ENCODE measurements around the gene PTPN11.
"Not testable (repeated sequence)": the region's sequence is repeated elsewhere in the genome, so short reads cannot be mapped to it uniquely, and the experiment has no call there.

Gene PTPN11

DNA sequence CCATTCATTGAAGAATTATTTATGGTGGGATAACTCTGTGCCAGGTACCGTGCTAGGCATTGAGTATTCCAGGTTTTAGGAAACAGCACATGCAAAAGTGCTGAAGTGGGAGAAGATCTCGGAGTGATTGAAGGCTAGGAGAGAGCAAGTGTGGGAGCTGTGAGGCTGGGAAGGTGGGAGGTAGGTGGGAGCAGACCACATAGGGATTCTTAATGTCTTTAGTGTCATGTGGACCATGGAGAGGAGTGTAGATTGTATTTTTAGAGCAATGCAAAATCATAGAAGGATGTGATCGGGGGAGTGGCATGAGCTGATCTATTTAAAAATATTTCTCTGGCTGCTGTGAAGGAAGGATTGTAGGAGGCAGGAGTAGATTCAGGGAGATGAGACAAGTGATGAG lies 5.4 kb downstream of the PTPN11 start:
- Histone ChIP-seq H3K9me3 (ENCODE audit: control insufficient read depth in 1 of 2, low read length in 2 of 2) (no peaks in the 10 kb centered on the region), H3K36me3 (ENCODE audit: control insufficient read depth in 1 of 2, insufficient read depth in 2 of 2, low read length in 2 of 2) (no peaks in the 10 kb centered on the region), H3K27ac (ENCODE audit: low read depth, low read length) (no peak overlapping the region), H3K9ac (ENCODE audit: low read depth in 1 of 2, low read length in 2 of 2) (no peak overlapping the region), H3K27me3 (ENCODE audit: control insufficient read depth in 1 of 2, insufficient read depth in 2 of 2, low read length in 2 of 2) (no peaks in the 10 kb centered on the region), H3K4me3 (ENCODE audit: low read depth in 1 of 2, low read length in 2 of 2) (no peak overlapping the region), H3K4me1 (ENCODE audit: control insufficient read depth in 1 of 2, insufficient read depth in 2 of 2, low read length in 2 of 2) (peaks cover 9 to 11% of the 10 kb centered on the region in 2 donors)

DNA sequence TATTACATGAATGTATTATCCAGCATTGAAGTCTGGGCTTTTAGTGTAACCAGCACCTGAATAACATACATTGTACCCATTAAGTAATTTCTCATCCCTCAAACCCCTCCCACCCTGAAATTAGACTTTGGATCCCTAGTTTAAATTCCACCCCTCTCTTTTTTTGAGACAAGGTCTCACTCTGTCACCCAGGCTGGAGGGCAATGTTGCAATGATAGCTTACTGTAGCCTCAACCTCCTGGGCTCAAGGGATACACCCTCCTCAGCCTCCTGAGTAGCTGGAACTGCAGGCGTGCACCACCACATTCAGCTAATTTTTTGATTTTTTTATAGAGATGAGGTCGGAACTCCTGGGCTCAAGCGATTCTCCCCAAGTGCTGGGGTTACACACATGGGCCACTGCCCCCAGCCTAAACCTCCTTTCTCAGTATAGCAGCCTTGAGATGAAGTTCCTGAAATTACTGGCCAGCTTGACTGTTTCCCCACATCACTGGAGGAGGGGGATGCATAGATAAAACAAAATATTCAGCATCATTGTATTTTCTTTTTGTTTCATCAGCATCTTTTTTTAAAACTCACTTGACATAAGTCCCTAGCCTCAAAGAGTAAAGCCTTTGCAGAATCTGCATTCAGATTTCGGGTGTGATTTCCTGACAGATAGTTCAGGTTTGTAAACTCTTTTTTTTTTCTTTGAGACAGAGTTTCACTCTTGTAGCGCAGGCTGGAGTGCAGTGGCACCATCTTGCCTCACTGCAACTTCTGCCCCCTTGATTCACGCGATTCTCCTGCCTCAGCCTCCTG lies 7.0 kb downstream of the PTPN11 start:
- no peak overlapping the region for H3K27ac ChIP-seq (ENCODE audit: low read depth, low read length)
- no peaks in the 10 kb centered on the region for H3K36me3 ChIP-seq (ENCODE audit: control insufficient read depth in 1 of 2, insufficient read depth in 2 of 2, low read length in 2 of 2)
- H3K27me3 ChIP-seq (ENCODE audit: control insufficient read depth in 1 of 2, insufficient read depth in 2 of 2, low read length in 2 of 2): no peaks in the 10 kb centered on the region
- H3K9me3 ChIP-seq (ENCODE audit: control insufficient read depth in 1 of 2, low read length in 2 of 2): no peaks in the 10 kb centered on the region
- H3K4me3 ChIP-seq (ENCODE audit: low read depth in 1 of 2, low read length in 2 of 2): no peak overlapping the region
- H3K4me1 ChIP-seq (ENCODE audit: control insufficient read depth in 1 of 2, insufficient read depth in 2 of 2, low read length in 2 of 2): no peaks in the 10 kb centered on the region
- H3K9ac ChIP-seq (ENCODE audit: low read depth in 1 of 2, low read length in 2 of 2): no peak overlapping the region

DNA sequence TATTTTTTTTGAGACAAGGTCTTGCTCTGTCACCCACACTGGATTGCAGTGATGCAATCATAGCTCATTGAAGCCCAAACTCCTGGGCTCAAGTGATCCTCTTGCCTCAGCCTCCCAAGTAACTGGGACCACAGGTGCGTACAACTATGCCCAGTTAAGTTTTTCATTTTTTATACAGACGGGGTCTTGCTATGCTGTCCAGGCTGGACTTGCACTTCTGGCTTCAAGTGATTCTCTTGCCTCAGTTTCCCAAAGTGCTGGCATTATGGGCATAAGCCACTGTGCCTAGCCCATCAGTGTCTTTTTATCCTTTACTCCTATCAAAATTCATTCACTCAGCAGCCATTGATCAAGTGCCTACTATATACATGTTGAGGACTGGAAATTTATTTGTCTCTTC lies 9.0 kb downstream of the PTPN11 start:
- Histone ChIP-seq H3K4me1 (ENCODE audit: control insufficient read depth in 1 of 2, insufficient read depth in 2 of 2, low read length in 2 of 2) (no peaks in the 10 kb centered on the region), H3K36me3 (ENCODE audit: control insufficient read depth in 1 of 2, insufficient read depth in 2 of 2, low read length in 2 of 2) (no peaks in the 10 kb centered on the region), H3K9me3 (ENCODE audit: control insufficient read depth in 1 of 2, low read length in 2 of 2) (no peaks in the 10 kb centered on the region), H3K27me3 (ENCODE audit: control insufficient read depth in 1 of 2, insufficient read depth in 2 of 2, low read length in 2 of 2) (no peaks in the 10 kb centered on the region), H3K4me3 (ENCODE audit: low read depth in 1 of 2, low read length in 2 of 2) (no peak overlapping the region), H3K27ac (ENCODE audit: low read depth, low read length) (no peak overlapping the region), H3K9ac (ENCODE audit: low read depth in 1 of 2, low read length in 2 of 2) (no peak overlapping the region)

DNA sequence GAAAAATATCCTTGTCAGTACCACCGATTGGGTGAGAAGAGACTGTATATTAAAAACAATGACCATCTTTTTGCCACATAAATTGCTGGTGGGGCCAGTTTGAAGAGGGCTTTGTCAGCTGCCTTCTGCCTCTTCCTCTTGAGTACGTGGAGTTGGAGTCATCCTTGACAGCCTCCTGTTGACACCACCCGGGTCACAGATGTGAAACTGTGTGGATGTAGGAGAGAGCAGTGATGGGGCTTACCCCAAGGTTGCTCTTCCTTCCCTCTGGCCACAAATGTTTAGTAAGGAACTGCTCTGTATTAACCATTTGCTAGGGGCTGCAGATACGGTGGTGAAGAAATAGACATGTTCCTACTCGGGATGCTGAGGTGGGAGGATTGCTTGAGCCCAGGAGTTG lies 12.2 kb downstream of the PTPN11 start:
- no peaks in the 10 kb centered on the region for H3K36me3 ChIP-seq (ENCODE audit: control insufficient read depth in 1 of 2, insufficient read depth in 2 of 2, low read length in 2 of 2)
- H3K27ac ChIP-seq (ENCODE audit: low read depth, low read length): no peak overlapping the region
- H3K9ac ChIP-seq (ENCODE audit: low read depth in 1 of 2, low read length in 2 of 2): no peak overlapping the region
- H3K27me3 ChIP-seq (ENCODE audit: control insufficient read depth in 1 of 2, insufficient read depth in 2 of 2, low read length in 2 of 2): no peaks in the 10 kb centered on the region
- no peaks in the 10 kb centered on the region for H3K4me1 ChIP-seq (ENCODE audit: control insufficient read depth in 1 of 2, insufficient read depth in 2 of 2, low read length in 2 of 2)
- no peaks in the 10 kb centered on the region for H3K9me3 ChIP-seq (ENCODE audit: control insufficient read depth in 1 of 2, low read length in 2 of 2)
- no peak overlapping the region for H3K4me3 ChIP-seq (ENCODE audit: low read depth in 1 of 2, low read length in 2 of 2)

DNA sequence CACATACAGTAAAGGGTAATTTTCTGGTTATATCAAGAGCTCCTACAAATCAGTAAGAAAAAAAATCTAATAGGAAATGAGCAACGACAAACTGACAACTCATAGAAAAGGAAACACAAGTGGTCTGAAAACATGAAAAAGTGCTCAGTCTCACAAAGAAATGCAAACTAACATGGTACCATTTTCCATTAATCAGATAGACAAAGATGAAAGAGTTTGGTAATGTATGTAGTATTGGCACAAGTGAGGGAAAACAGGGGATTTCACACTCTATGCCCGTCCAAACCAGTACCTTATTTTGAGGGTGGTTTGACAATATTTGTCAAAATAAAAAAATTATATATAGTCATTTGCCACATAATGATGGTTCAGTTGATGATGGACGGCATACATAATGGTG lies 13.2 kb downstream of the PTPN11 start:
- Histone ChIP-seq H3K36me3 (ENCODE audit: control insufficient read depth in 1 of 2, insufficient read depth in 2 of 2, low read length in 2 of 2) (no peaks in the 10 kb centered on the region), H3K9ac (ENCODE audit: low read depth in 1 of 2, low read length in 2 of 2) (no peak overlapping the region), H3K27ac (ENCODE audit: low read depth, low read length) (no peak overlapping the region), H3K4me3 (ENCODE audit: low read depth in 1 of 2, low read length in 2 of 2) (no peak overlapping the region), H3K4me1 (ENCODE audit: control insufficient read depth in 1 of 2, insufficient read depth in 2 of 2, low read length in 2 of 2) (no peaks in the 10 kb centered on the region), H3K27me3 (ENCODE audit: control insufficient read depth in 1 of 2, insufficient read depth in 2 of 2, low read length in 2 of 2) (no peaks in the 10 kb centered on the region), H3K9me3 (ENCODE audit: control insufficient read depth in 1 of 2, low read length in 2 of 2) (no peaks in the 10 kb centered on the region)

DNA sequence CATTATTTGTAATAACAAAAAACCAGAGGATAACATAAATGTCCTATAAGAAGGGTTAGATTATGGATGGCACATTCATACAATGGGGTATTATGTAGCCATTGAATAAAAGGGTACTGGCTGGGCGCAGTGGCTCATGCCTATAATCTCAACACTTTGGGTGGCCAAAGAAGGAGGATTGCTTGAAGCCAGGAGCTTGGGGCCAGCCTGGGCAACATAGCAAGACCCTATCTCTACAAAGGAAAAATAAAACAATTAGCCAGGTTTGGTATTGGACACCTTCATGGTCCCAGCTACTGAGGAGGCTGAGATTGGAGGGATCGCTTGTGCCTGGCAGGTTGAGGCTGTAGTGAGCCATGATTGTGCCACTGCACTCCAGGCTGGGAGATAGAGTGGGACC lies 14.8 kb downstream of the PTPN11 start:
- Histone ChIP-seq H3K27ac (ENCODE audit: low read depth, low read length) (no peak overlapping the region), H3K36me3 (ENCODE audit: control insufficient read depth in 1 of 2, insufficient read depth in 2 of 2, low read length in 2 of 2) (no peaks in the 10 kb centered on the region), H3K9ac (ENCODE audit: low read depth in 1 of 2, low read length in 2 of 2) (no peak overlapping the region), H3K4me1 (ENCODE audit: control insufficient read depth in 1 of 2, insufficient read depth in 2 of 2, low read length in 2 of 2) (no peaks in the 10 kb centered on the region), H3K4me3 (ENCODE audit: low read depth in 1 of 2, low read length in 2 of 2) (no peak overlapping the region), H3K27me3 (ENCODE audit: control insufficient read depth in 1 of 2, insufficient read depth in 2 of 2, low read length in 2 of 2) (no peaks in the 10 kb centered on the region), H3K9me3 (ENCODE audit: control insufficient read depth in 1 of 2, low read length in 2 of 2) (no peaks in the 10 kb centered on the region)

DNA sequence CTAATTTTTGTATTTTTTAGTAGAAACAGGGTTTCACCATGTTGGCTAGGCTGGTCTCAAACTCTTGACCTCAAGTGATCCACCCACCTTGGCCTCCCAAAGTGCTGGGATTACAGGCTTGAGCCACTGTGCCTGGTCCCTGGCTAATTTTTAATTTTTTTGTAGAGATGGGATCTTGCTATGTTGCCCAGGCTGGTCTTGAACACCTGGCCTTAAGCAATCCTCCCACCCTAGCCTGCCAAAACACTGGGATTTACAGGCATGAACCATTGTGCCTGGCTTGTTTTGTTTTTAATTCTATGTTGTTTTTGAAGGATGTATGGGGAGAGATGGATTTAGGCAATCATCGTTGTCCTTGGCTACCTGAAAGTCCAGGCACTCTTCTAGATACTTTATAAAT lies 19.9 kb downstream of the PTPN11 start:
- H3K4me1 ChIP-seq (ENCODE audit: control insufficient read depth in 1 of 2, insufficient read depth in 2 of 2, low read length in 2 of 2); H3K4me3 ChIP-seq (ENCODE audit: low read depth in 1 of 2, low read length in 2 of 2); H3K9me3 ChIP-seq (ENCODE audit: control insufficient read depth in 1 of 2, low read length in 2 of 2); H3K27ac ChIP-seq (ENCODE audit: low read depth, low read length); H3K27me3 ChIP-seq (ENCODE audit: control insufficient read depth in 1 of 2, insufficient read depth in 2 of 2, low read length in 2 of 2); H3K36me3 ChIP-seq (ENCODE audit: control insufficient read depth in 1 of 2, insufficient read depth in 2 of 2, low read length in 2 of 2); H3K9ac ChIP-seq (ENCODE audit: low read depth in 1 of 2, low read length in 2 of 2): not testable (repeated sequence)

DNA sequence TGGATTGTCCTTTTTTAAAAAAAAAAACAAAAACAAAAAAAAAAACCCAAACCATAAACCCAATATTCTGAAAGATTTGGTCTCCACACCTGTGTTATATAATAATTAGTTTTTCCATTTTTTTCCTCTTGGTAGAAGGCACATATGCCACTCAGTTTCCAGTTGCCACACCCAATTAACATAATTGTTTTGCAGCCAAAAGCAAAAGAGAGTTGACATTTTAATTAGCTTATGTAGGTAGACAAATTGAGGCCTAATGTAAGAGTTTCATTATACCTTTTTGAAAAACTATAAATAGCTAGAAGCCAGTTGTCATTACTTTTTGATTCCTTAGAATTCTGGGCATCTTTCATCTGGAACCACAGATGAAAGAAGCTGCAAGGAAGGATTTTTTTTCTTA lies 21.0 kb downstream of the PTPN11 start:
- Histone ChIP-seq H3K27me3 (ENCODE audit: control insufficient read depth in 1 of 2, insufficient read depth in 2 of 2, low read length in 2 of 2) (no peaks in the 10 kb centered on the region), H3K4me1 (ENCODE audit: control insufficient read depth in 1 of 2, insufficient read depth in 2 of 2, low read length in 2 of 2) (no peaks in the 10 kb centered on the region), H3K36me3 (ENCODE audit: control insufficient read depth in 1 of 2, insufficient read depth in 2 of 2, low read length in 2 of 2) (no peaks in the 10 kb centered on the region), H3K9ac (ENCODE audit: low read depth in 1 of 2, low read length in 2 of 2) (no peak overlapping the region), H3K9me3 (ENCODE audit: control insufficient read depth in 1 of 2, low read length in 2 of 2) (no peaks in the 10 kb centered on the region), H3K27ac (ENCODE audit: low read depth, low read length) (no peak overlapping the region), H3K4me3 (ENCODE audit: low read depth in 1 of 2, low read length in 2 of 2) (no peak overlapping the region)

DNA sequence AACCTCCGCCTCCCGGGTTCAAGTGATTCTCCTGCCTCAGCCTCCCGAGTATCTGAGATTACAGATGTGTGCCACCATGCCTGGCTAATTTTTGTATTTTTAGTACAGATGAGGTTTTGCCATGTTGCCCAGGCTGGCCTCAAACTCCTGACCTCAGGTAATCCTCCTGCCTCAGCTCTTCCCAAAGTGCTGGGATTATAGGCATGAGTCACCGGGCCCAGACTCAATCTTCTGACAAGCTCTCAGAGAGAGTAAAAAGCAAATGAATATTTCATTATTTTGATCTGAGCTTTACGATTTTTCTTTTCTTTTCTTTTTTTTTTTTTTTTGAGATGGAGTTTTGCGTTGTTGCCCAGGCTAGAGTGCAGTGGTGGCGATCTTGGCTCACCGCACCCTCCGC lies 21.9 kb downstream of the PTPN11 start:
- not testable (repeated sequence) for H3K9ac ChIP-seq (ENCODE audit: low read depth in 1 of 2, low read length in 2 of 2); H3K36me3 ChIP-seq (ENCODE audit: control insufficient read depth in 1 of 2, insufficient read depth in 2 of 2, low read length in 2 of 2); H3K27me3 ChIP-seq (ENCODE audit: control insufficient read depth in 1 of 2, insufficient read depth in 2 of 2, low read length in 2 of 2); H3K9me3 ChIP-seq (ENCODE audit: control insufficient read depth in 1 of 2, low read length in 2 of 2); H3K4me3 ChIP-seq (ENCODE audit: low read depth in 1 of 2, low read length in 2 of 2); H3K4me1 ChIP-seq (ENCODE audit: control insufficient read depth in 1 of 2, insufficient read depth in 2 of 2, low read length in 2 of 2); H3K27ac ChIP-seq (ENCODE audit: low read depth, low read length)

DNA sequence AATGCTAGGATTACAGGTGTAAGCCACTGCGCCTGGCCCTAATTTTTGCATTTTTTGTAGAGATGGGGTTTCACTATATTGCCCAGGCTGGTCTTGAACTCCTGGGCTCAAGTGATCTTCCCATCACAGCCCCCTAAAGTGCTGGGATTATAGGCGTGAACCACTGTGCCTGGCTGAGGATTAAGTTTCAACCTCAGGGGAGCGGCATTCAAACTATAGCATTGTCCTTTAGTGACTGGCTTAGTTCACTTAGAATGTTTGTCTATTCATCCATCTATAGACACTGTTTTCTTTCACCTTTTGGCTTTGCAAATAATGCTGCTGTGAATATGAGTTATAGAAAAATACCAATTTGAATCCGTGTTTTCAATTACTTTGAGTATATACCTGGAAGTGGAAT lies 25.2 kb downstream of the PTPN11 start:
- Histone ChIP-seq H3K9ac (ENCODE audit: low read depth in 1 of 2, low read length in 2 of 2) (no peak overlapping the region), H3K27me3 (ENCODE audit: control insufficient read depth in 1 of 2, insufficient read depth in 2 of 2, low read length in 2 of 2) (no peaks in the 10 kb centered on the region)

More for the DNA sequence above, 25.2 kb downstream of the PTPN11 start:
- peaks cover 0 to 13% of the 10 kb centered on the region in 2 donors for H3K36me3 ChIP-seq (ENCODE audit: control insufficient read depth in 1 of 2, insufficient read depth in 2 of 2, low read length in 2 of 2)
- no peaks in the 10 kb centered on the region for H3K9me3 ChIP-seq (ENCODE audit: control insufficient read depth in 1 of 2, low read length in 2 of 2)
- no peak overlapping the region for H3K4me3 ChIP-seq (ENCODE audit: low read depth in 1 of 2, low read length in 2 of 2)
- no peaks in the 10 kb centered on the region for H3K4me1 ChIP-seq (ENCODE audit: control insufficient read depth in 1 of 2, insufficient read depth in 2 of 2, low read length in 2 of 2)
- no peak overlapping the region for H3K27ac ChIP-seq (ENCODE audit: low read depth, low read length)
